Mucosa of stomach (tissue), 1 donor: ENCODE data around the gene CYTH2.

Source experiments
- H3K27me3 ChIP-seq: one replicate; pipeline ENCODE4 v1.7.0; 2013; ENCODE audit warnings: mild to moderate bottlenecking, low read length; ENCODE audit not compliant: control insufficient read depth, insufficient read depth
- H3K36me3 ChIP-seq: one replicate; pipeline ENCODE4 v1.7.0; 2013; ENCODE audit warnings: low read length; ENCODE audit not compliant: control insufficient read depth, insufficient read depth
- H3K4me1 ChIP-seq: one replicate; pipeline ENCODE4 v1.7.0; 2013; ENCODE audit warnings: mild to moderate bottlenecking, low read length; ENCODE audit not compliant: control insufficient read depth, insufficient read depth
- H3K4me3 ChIP-seq: one replicate; pipeline ENCODE4 v1.7.0; 2013; ENCODE audit warnings: low read length
- H3K9ac ChIP-seq: one replicate; pipeline ENCODE4 v1.7.0; 2013; ENCODE audit warnings: mild to moderate bottlenecking, low read length, moderate library complexity
- H3K9me3 ChIP-seq: one replicate; pipeline ENCODE4 v1.7.0; 2013; ENCODE audit warnings: mild to moderate bottlenecking, low read length, moderate library complexity; ENCODE audit not compliant: control insufficient read depth
- donor health status: Pancreatic carcinoma.

CYTH2 gene

DNA sequence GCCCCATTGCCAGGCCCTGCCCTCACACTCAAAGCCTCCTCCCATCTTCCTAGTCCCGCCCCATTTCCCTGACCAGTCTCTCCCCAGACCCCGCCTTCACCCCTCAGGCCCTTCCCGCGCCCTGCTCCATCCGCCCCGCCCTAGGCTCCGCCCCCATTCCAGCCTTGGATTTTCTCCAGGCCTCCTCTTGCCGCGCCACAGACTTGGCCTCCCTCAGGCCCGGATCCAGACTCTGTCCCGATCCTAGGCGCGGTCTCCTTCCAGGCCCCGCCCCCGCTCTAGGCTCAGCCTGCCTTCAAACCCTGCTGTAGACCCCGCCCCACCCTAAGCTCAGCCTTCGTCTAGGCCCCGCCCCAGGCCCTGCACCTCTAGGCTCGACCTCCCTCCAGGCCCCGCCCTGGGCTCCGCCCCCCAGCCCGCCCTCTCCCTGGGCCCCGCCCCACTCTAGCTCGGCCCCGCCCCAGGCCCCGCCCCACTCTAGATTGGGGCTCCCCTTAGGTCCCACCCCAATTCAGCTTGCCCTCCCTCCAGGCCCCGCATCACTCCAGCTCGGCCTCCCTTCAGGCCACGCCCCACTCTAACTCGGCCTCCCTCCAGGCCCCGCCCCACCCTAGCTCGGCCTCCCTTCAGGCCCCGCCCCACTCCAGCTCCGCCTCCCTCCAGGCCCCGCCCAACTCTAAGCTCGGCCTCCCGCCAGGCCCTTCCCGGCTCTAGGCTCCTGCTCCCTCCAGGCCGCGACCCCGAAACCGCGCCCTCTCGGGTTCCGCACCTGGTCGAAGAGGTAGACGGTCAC is 24.0 kb downstream of the CYTH2 start:
- peak overlapping the region; percentile 43 for H3K9ac ChIP-seq
- H3K36me3 ChIP-seq: no peaks in the 10 kb centered on the region
- peaks cover 7% of the 10 kb centered on the region for H3K27me3 ChIP-seq
- no peaks in the 10 kb centered on the region for H3K9me3 ChIP-seq
- no peak overlapping the region for H3K4me3 ChIP-seq
- H3K4me1 ChIP-seq: peaks cover 39% of the 10 kb centered on the region

GRCh38 chr19:48493718-48494401 is 24.7 kb downstream of the CYTH2 start:
- peaks cover 32% of the 10 kb centered on the region for H3K4me1 ChIP-seq
- peak overlapping the region; percentile 69 for H3K9ac ChIP-seq
- H3K4me3 ChIP-seq: no peak overlapping the region
- peaks cover 11% of the 10 kb centered on the region for H3K27me3 ChIP-seq
- no peaks in the 10 kb centered on the region for H3K9me3 ChIP-seq
- H3K36me3 ChIP-seq: no peaks in the 10 kb centered on the region

GRCh38 chr19:48495396-48495795 is 26.2 kb downstream of the CYTH2 start:
- no peaks in the 10 kb centered on the region for H3K9me3 ChIP-seq
- no peak overlapping the region for H3K4me3 ChIP-seq
- peaks cover 18% of the 10 kb centered on the region for H3K27me3 ChIP-seq
- H3K4me1 ChIP-seq: peaks cover 22% of the 10 kb centered on the region
- H3K9ac ChIP-seq: no peak overlapping the region
- H3K36me3 ChIP-seq: no peaks in the 10 kb centered on the region

- H3K4me3 ChIP-seq: no peak overlapping the region
- no peaks in the 10 kb centered on the region for H3K9me3 ChIP-seq
- peaks cover 22% of the 10 kb centered on the region for H3K4me1 ChIP-seq
- H3K27me3 ChIP-seq: peaks cover 32% of the 10 kb centered on the region
- no peak overlapping the region for H3K9ac ChIP-seq
- H3K36me3 ChIP-seq: no peaks in the 10 kb centered on the region
Measured at GRCh38 chr19:48496959-48497727, 28.0 kb downstream of the CYTH2 start.

DNA sequence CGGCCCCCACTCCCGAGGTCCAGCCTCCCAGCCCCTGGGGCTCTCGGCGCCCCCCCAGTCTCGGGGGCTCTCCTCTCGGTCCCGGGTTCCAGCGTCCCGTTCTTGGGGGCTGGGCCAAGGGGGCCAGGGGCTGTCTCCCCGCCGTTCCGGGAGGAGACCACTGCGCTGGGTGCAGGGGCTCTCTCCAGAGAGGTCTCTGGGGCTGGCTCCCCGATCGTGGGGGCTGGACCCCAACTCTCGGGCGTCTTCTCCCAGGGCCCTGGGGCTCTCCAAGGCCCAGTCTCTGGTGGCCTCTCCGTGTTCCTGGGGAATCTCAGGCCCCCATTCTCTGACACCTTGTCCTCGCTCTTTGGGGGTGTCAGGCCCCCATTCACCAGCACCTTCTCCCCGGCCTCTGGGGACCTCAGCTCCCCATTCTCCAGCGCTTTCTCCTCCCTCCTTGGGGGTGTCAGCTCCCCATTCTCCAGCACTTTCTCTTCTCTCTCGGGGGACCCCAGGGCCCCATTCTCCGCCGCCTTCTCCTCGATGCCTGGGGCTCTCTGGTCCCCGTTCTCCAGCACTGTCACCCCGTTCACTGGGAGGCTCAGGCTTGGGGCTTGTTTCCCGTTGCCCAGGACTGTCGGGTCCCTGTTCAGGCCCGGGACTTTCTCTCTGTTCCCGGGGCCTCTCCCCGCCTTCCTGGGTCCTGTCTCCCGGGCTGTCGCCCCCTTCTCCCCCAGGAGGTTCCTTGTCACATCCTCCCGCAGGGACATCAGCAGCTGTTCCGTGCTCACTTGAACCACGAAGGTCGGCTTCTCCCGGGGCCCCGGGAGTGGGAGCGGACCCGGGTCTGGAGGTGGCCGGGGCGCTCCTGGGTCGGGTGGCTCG is 28.8 kb downstream of the CYTH2 start:
- Histone ChIP-seq H3K27me3 (peaks cover 35% of the 10 kb centered on the region), H3K9me3 (no peaks in the 10 kb centered on the region), H3K4me1 (peaks cover 18% of the 10 kb centered on the region), H3K36me3 (no peaks in the 10 kb centered on the region), H3K9ac (peak overlapping the region; percentile 3), H3K4me3 (no peak overlapping the region)

DNA sequence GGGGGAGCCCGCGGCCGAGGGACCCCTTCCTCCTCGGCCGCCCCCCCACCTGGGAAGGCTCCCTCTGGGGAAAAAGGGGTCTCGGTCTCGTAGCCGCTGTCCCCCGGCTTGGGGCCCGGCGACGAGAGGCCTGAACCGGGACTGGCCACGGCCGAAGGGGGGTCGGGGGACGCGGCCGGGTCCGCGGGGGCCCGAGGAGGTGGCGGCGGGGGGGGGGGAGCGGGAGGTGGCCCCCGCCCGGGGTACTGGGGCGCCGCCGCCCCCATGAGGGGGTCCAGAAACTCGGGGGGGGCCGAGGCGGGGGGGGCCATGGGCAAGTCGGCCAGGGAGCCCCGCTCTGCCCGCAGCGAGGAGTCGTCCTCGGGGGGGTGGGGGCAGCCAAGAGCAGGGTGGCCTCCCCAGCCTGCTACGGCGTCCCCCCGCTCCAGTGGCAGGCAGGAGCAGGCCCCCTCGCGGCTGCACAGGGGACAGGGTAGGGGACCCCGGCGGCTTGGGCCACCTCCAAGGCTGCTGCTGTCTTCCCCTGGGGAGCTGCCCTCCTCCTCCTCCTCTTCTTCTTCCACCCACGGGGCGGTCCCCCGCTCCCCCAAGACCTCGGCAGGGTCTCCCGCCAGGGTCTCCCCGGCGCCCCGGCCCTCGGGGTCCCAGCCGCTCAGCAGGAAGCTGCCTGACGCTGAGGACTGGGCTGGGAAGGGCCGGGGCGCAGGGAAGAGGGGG is 29.6 kb downstream of the CYTH2 start:
- Histone ChIP-seq H3K36me3 (no peaks in the 10 kb centered on the region), H3K4me1 (peaks cover 18% of the 10 kb centered on the region), H3K9ac (no peak overlapping the region), H3K4me3 (no peak overlapping the region), H3K9me3 (no peaks in the 10 kb centered on the region), H3K27me3 (peaks cover 35% of the 10 kb centered on the region)

- no peak overlapping the region for H3K9ac ChIP-seq
- peaks cover 35% of the 10 kb centered on the region for H3K27me3 ChIP-seq
- no peaks in the 10 kb centered on the region for H3K36me3 ChIP-seq
- H3K4me3 ChIP-seq: no peak overlapping the region
- H3K9me3 ChIP-seq: no peaks in the 10 kb centered on the region
- peaks cover 13% of the 10 kb centered on the region for H3K4me1 ChIP-seq
Measured at GRCh38 chr19:48499316-48500090, 30.3 kb downstream of the CYTH2 start.

DNA sequence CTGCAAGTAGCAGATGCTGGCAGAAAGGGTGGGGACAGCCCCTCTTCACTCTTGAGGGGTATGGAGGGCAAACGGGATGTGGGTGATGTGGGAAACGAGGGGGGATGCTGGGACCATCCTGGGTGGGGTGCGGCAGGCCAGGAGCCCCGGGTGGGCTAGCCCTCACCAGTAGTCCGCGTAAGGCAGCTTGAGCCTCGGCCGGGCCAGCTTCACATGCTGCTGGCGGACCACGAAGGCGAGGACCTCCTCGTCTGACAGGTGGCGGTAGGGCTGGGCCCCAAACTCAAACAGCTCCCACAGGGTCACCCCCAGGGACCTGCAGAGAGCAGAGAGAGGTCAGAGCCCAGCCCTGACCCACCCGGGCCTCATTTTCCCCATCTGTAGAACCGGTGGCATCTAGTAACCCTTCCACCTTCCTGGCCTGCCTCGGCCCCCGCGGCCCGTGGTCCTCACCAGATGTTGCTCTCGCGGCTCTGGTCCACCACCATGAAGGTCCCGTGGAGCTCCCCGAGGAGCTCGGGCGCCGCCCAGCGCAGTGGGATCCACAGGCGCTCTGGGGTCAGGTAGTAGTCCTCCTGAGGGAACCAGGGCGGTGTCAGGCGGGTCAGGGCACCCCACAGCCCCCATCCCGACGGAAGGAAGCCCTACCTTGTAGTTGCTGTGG is 31.8 kb downstream of the CYTH2 start:
- H3K9ac ChIP-seq: peak overlapping the region; percentile 55
- no peaks in the 10 kb centered on the region for H3K9me3 ChIP-seq
- no peaks in the 10 kb centered on the region for H3K36me3 ChIP-seq
- peaks cover 35% of the 10 kb centered on the region for H3K27me3 ChIP-seq
- peaks cover 11% of the 10 kb centered on the region for H3K4me1 ChIP-seq
- peak overlapping the region; percentile 46 for H3K4me3 ChIP-seq

GRCh38 chr19:48501494-48502349 is 32.6 kb downstream of the CYTH2 start:
- H3K36me3 ChIP-seq: no peaks in the 10 kb centered on the region
- H3K9ac ChIP-seq: peak overlapping the region; percentile 55
- H3K27me3 ChIP-seq: peaks cover 35% of the 10 kb centered on the region
- no peaks in the 10 kb centered on the region for H3K9me3 ChIP-seq
- H3K4me3 ChIP-seq: peak overlapping the region; percentile 46
- H3K4me1 ChIP-seq: peaks cover 11% of the 10 kb centered on the region
